Chondrocyte (in vitro differentiated cells): ENCODE measurements around the gene GINS1. TPM values are rescaled to one million over a fixed set of nuclear protein-coding genes. Genes with fewer than 3 reads are reported as not detected.

ENCODE experiments used
- DNase-seq: peaks from one replicate; pipeline ENCODE4 v3.0.0; 2021; ENCODE audit warnings: mixed read lengths, low spot score
- H3K27ac Mint-ChIP-seq: one replicate; pipeline ENCODE4 v1.8.0; 2021; ENCODE audit warnings: mild to moderate bottlenecking, moderate library complexity, mixed read lengths; ENCODE audit not compliant: unreplicated experiment
- H3K27me3 Mint-ChIP-seq: 2 replicates; pipeline ENCODE4 v1.8.0; 2021; ENCODE audit warnings: low read depth, mixed read lengths
- H3K36me3 Mint-ChIP-seq: 2 replicates; pipeline ENCODE4 v1.8.0; 2021; ENCODE audit warnings: low read depth, mixed read lengths
- H3K4me1 Mint-ChIP-seq: 2 replicates; pipeline ENCODE4 v1.8.0; 2021; ENCODE audit warnings: low read depth, mild to moderate bottlenecking, mixed read lengths
- H3K4me3 Mint-ChIP-seq: one replicate; pipeline ENCODE4 v1.8.0; 2021; ENCODE audit warnings: mild to moderate bottlenecking, moderate library complexity, mixed read lengths; ENCODE audit not compliant: unreplicated experiment
- H3K9me3 Mint-ChIP-seq: 2 replicates; pipeline ENCODE4 v1.8.0; 2021; ENCODE audit warnings: low read depth, mixed read lengths
- CTCF ChIP-seq: fragments of 200-600 bp; sonication (generic); IDR thresholded peaks from 2 replicates; pipeline ENCODE4 v1.5.0; 2021; ENCODE audit warnings: antibody characterized with exemption, mild to moderate bottlenecking, moderate library complexity
- total RNA-seq: library from RNA; stranded (reverse); gene quantifications from 3 replicates; pipeline ENCODE4 v1.2.1, GENCODE V29; 2021

The GINS1 gene
- total RNA-seq, 1 donor from 2014 or later, result 3.5 TPM

GRCh38 chr20:25378884-25379733 is 28.4 kb upstream of the GINS1 start:
- Mint-ChIP-seq H3K36me3 (peaks cover 3% of the 10 kb centered on the region), H3K4me3 (no peak overlapping the region), H3K9me3 (no peaks in the 10 kb centered on the region), H3K27me3 (no peaks in the 10 kb centered on the region), H3K27ac (no peak overlapping the region), H3K4me1 (no peaks in the 10 kb centered on the region)
- no peak for DNase-seq
- TF ChIP-seq CTCF, result no peak

- Mint-ChIP-seq H3K27ac (no peak overlapping the region), H3K9me3 (no peaks in the 10 kb centered on the region)
- no peak for TF ChIP-seq CTCF
These were observed 26.4 kb upstream of the GINS1 start for GRCh38 chr20:25380945-25381614.

GRCh38 chr20:25382704-25383370 is 24.6 kb upstream of the GINS1 start:
- Mint-ChIP-seq H3K9me3 (no peaks in the 10 kb centered on the region), H3K27ac (no peak overlapping the region)
- DNase-seq, result peak; percentile 48

More at GRCh38 chr20:25380945-25381614, 26.4 kb upstream of the GINS1 start:
- peak; percentile 61 for DNase-seq
- Mint-ChIP-seq H3K4me3 (no peak overlapping the region), H3K27me3 (no peaks in the 10 kb centered on the region), H3K36me3 (peaks cover 3% of the 10 kb centered on the region), H3K4me1 (peaks cover 5% of the 10 kb centered on the region)

GRCh38 chr20:25389401-25389857 is 18.0 kb upstream of the GINS1 start:
- Mint-ChIP-seq H3K36me3 (peaks cover 3% of the 10 kb centered on the region), H3K4me3 (peak overlapping the region; percentile 72), H3K4me1 (peaks cover 20% of the 10 kb centered on the region), H3K9me3 (no peaks in the 10 kb centered on the region), H3K27ac (peak overlapping the region; percentile 63), H3K27me3 (no peaks in the 10 kb centered on the region)
- TF ChIP-seq CTCF, result no peak
- DNase-seq, result no peak

More at GRCh38 chr20:25382704-25383370, 24.6 kb upstream of the GINS1 start:
- Mint-ChIP-seq H3K4me1 (peaks cover 5% of the 10 kb centered on the region), H3K27me3 (no peaks in the 10 kb centered on the region), H3K4me3 (no peak overlapping the region), H3K36me3 (peaks cover 3% of the 10 kb centered on the region)
- TF ChIP-seq CTCF, result no peak
